Neuronal stem cell (in vitro differentiated cells): ENCODE data around the gene VPS35L.

ENCODE experiments used
- DNase-seq: peaks from one replicate; pipeline ENCODE4 v3.0.0-alpha.2; 2013; ENCODE audit warnings: low spot score
- H2AFZ ChIP-seq: one replicate; pipeline ENCODE4 v1.6.1; 2013; ENCODE audit warnings: mild to moderate bottlenecking, low read length, inconsistent platforms
- H2AK5ac ChIP-seq: 2 replicates; pipeline ENCODE4 v1.6.1; 2013; ENCODE audit warnings: low read depth, mild to moderate bottlenecking, inconsistent platforms, low read length, moderate library complexity, mixed read lengths
- H2BK120ac ChIP-seq: 2 replicates; pipeline ENCODE4 v1.6.1; 2013; ENCODE audit warnings: low read depth, mild to moderate bottlenecking, inconsistent platforms, low read length, moderate library complexity, mixed read lengths
- H2BK12ac ChIP-seq: one replicate; pipeline ENCODE4 v1.6.1; 2013; ENCODE audit warnings: low read length, inconsistent platforms
- H2BK15ac ChIP-seq: 2 replicates; pipeline ENCODE4 v1.6.1; 2013; ENCODE audit warnings: mild to moderate bottlenecking, low read length, inconsistent platforms, mixed read lengths
- H2BK5ac ChIP-seq: one replicate; pipeline ENCODE4 v1.6.1; 2013; ENCODE audit warnings: inconsistent platforms, mild to moderate bottlenecking, low read length, moderate library complexity
- H3K14ac ChIP-seq: one replicate; pipeline ENCODE4 v1.6.1; 2013; ENCODE audit warnings: low read length, inconsistent platforms
- H3K18ac ChIP-seq: 2 replicates; pipeline ENCODE4 v1.6.1; 2013; ENCODE audit warnings: low read length, inconsistent platforms
- H3K23ac ChIP-seq: 2 replicates; pipeline ENCODE4 v1.6.1; 2013; ENCODE audit warnings: low read depth, mild to moderate bottlenecking, mixed read lengths, low read length, inconsistent platforms; ENCODE audit not compliant: poor library complexity
- H3K27ac ChIP-seq: replicated peaks from 3 replicates; pipeline ENCODE4 v1.5.1; 2013; ENCODE audit warnings: low read length, inconsistent platforms
- H3K27me3 ChIP-seq, 3 experiments: 2 replicates each; pipeline ENCODE4 v1.6.1; 2013; ENCODE audit warnings: low read length in 3 of 3, mild to moderate bottlenecking in 2 of 3, inconsistent platforms in 1 of 3, low read depth in 1 of 3, mixed read lengths in 1 of 3, moderate library complexity in 1 of 3; ENCODE audit not compliant: control insufficient read depth in 3 of 3, insufficient read depth in 3 of 3
- H3K36me3 ChIP-seq, 2 donors: replicated peaks in 1 of 2; 2 replicates each; pipeline ENCODE4 v1.6.1; 2013; ENCODE audit warnings: low read length in 2 of 2; ENCODE audit not compliant: control insufficient read depth in 2 of 2, insufficient read depth in 2 of 2
- H3K4ac ChIP-seq: 2 replicates; pipeline ENCODE4 v1.6.1; 2013; ENCODE audit warnings: inconsistent platforms, mild to moderate bottlenecking, low read length, moderate library complexity
- H3K4me1 ChIP-seq, 2 donors: 1 replicate in 1 of 2; 2 replicates in 1 of 2; pipeline ENCODE4 v1.6.1; 2013; ENCODE audit warnings: low read length in 2 of 2, low read depth in 1 of 2; ENCODE audit not compliant: control insufficient read depth in 2 of 2, insufficient read depth in 1 of 2
- H3K4me2 ChIP-seq: one replicate; pipeline ENCODE4 v1.6.1; 2013; ENCODE audit warnings: mild to moderate bottlenecking, low read length, inconsistent platforms; ENCODE audit not compliant: insufficient read depth, poor library complexity, severe bottlenecking
- H3K4me3 ChIP-seq, 2 donors: 2 replicates each; pipeline ENCODE4 v1.5.1; 2013; ENCODE audit warnings: low read length in 2 of 2, mild to moderate bottlenecking in 2 of 2, inconsistent platforms in 1 of 2, moderate library complexity in 1 of 2
- H3K79me1 ChIP-seq: one replicate; pipeline ENCODE4 v1.6.1; 2013; ENCODE audit warnings: low read depth, mild to moderate bottlenecking, inconsistent platforms, low read length, moderate library complexity
- H3K9ac ChIP-seq: one replicate; pipeline ENCODE4 v1.6.1; 2013; ENCODE audit warnings: mild to moderate bottlenecking, low read depth, low read length, inconsistent platforms; ENCODE audit not compliant: poor library complexity
- H3K9me3 ChIP-seq, 2 donors: replicated peaks in 1 of 2; 2 replicates each; pipeline versions ENCODE3 to v1.6.1; 2013; ENCODE audit warnings: low read length in 2 of 2, mild to moderate bottlenecking in 2 of 2, inconsistent platforms in 1 of 2, low read depth in 1 of 2, mixed read lengths in 1 of 2, moderate library complexity in 1 of 2; ENCODE audit not compliant: control insufficient read depth in 2 of 2, insufficient read depth in 1 of 2
- H4K8ac ChIP-seq: one replicate; pipeline ENCODE4 v1.6.1; 2013; ENCODE audit warnings: low read depth, mild to moderate bottlenecking, inconsistent platforms, low read length, moderate library complexity
- H4K91ac ChIP-seq: one replicate; pipeline ENCODE4 v1.6.1; 2013; ENCODE audit warnings: low read length, low read depth, mild to moderate bottlenecking, inconsistent platforms; ENCODE audit not compliant: poor library complexity
- WGBS, 2 donors: extraction: QIAGEN DNeasy Blood & Tissue Kit; methylation state at CpG; one replicate each; pipeline ENCODE4 v1.1.7; 2013; ENCODE audit warnings: missing lambda C conversion rate in 2 of 2, mixed read lengths in 1 of 2; ENCODE audit not compliant: insufficient read length in 2 of 2, insufficient replicate concordance in 1 of 2; ENCODE audit errors: extremely low coverage in 2 of 2; 5-methylcytosine and 5-hydroxymethylcytosine counted together

VPS35L gene

DNA sequence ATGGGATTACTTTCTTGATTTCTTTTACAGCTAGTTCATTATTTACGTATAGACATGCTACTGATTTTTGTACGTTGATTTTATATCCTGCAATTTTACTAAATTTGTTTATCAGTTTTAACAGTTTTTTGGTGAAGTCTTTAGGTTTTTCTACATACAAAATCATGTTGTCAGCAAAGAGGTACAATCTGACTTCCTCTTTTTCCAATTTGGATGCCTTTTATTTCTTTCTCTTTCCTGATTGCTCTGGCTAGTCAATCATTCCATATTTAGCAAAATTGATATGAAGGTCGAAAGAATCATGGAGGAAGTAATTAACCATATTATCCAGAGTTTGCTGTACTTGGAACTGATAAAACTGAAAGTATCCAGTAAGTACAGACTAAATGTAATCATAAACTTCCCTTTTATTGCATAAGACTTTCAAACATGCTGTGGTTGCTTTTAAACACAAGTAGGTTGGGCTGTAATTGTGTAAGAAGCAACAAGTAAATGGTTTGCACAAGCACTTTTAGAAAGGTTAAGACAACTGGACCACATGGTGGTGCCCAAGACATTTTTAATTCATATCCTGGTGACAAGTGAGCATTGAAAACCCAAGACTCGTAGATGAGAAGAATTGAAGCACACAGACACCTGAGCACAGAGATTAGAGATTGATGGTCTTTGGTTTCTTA, 42.0 kb upstream of the VPS35L start:
- DNase-seq: no peak
- Histone ChIP-seq H2BK120ac (no peak overlapping the region), H3K23ac (no peak overlapping the region), H3K4me1 (no peaks in the 10 kb centered on the region), H4K91ac (no peak overlapping the region), H3K27me3 (no peaks in the 10 kb centered on the region), H3K79me1 (no peaks in the 10 kb centered on the region), H3K9ac (no peak overlapping the region), H3K4ac (no peak overlapping the region), H3K36me3 (peaks cover 4 to 93% of the 10 kb centered on the region in 2 donors), H3K9me3 (peaks cover 0 to 8% of the 10 kb centered on the region in 2 donors), H3K4me3 (no peak overlapping the region), H2BK5ac (no peak overlapping the region), H3K4me2 (no peak overlapping the region), H2AK5ac (no peak overlapping the region), H3K14ac (no peak overlapping the region), H3K18ac (no peak overlapping the region), H3K27ac (no peak overlapping the region), H2AFZ (no peak overlapping the region), H4K8ac (no peak overlapping the region), H2BK15ac (no peak overlapping the region), H2BK12ac (no peak overlapping the region)
- no CpG with 5 or more reads among the region's 4 CpGs for WGBS, 2 donors

DNA sequence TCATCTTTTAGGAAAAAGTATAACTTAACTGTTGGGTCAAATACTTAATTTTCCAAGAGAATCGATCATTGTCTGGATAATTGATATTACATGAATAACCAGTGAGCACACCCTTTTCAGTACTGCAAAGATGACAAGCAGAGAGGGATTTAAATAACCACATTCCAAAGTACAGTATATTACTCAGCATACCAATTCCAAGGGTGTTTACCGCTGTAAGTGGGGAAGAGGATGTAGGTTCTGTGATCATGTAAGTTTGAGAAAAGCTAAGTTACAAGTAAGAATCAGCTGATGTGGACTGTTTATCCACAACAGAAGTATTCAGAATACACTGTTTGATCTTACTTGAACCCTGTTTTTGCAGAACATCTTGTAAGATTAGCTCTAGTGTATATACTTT, 39.7 kb upstream of the VPS35L start:
- peaks cover 1 to 2% of the 10 kb centered on the region in 2 donors for H3K4me1 ChIP-seq
- H2AK5ac ChIP-seq: no peak overlapping the region
- no peak overlapping the region for H3K14ac ChIP-seq
- H2AFZ ChIP-seq: no peak overlapping the region
- no peak overlapping the region for H2BK5ac ChIP-seq
- H3K4me3 ChIP-seq: no peak overlapping the region
- peaks cover 4 to 82% of the 10 kb centered on the region in 2 donors for H3K36me3 ChIP-seq
- H3K23ac ChIP-seq: no peak overlapping the region
- WGBS, 2 donors: no CpG with 5 or more reads among the region's 2 CpGs
- no peak overlapping the region for H3K9ac ChIP-seq
- peaks cover 0 to 8% of the 10 kb centered on the region in 2 donors for H3K9me3 ChIP-seq
- no peak for DNase-seq
- no peak overlapping the region for H2BK12ac ChIP-seq
- no peak overlapping the region for H3K27ac ChIP-seq
- H4K8ac ChIP-seq: no peak overlapping the region
- no peaks in the 10 kb centered on the region for H3K27me3 ChIP-seq
- H2BK15ac ChIP-seq: no peak overlapping the region
- no peak overlapping the region for H3K4ac ChIP-seq
- H3K18ac ChIP-seq: no peak overlapping the region
- no peaks in the 10 kb centered on the region for H3K79me1 ChIP-seq
- H4K91ac ChIP-seq: no peak overlapping the region
- no peak overlapping the region for H2BK120ac ChIP-seq
- no peak overlapping the region for H3K4me2 ChIP-seq

DNA sequence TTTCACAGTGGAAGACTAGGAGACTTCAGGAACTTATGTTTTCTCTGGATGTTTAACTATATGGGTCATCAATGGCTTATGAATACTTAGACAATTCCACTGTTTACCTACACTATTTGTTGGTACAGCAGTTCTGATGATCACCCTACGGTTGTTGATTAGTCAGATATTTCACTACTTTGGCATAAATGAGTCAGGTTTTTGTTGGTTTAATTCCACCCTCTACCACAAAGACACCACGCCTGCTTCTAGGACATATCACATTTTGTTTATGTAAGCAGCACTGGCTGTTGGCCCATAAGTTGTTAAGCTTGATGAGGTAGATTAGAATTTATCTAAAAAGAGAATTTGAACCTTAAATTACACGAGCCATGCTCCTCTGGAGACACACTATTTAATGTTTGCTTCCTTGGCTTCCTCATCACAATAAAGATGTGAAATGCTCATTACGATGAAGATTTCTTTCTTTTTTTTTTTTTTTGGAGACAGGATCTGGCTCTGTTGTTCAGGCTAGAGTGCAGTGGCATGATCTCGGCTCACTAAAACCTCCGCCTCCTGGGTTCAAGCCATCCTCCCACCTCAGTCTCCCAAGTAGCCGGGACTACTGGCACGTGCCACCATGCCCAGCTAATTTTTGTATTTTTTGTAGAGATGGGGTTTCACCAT, 37.9 kb upstream of the VPS35L start:
- no CpG with 5 or more reads among the region's 8 CpGs for WGBS, 2 donors
- Histone ChIP-seq H2BK120ac (no peak overlapping the region), H3K4me2 (no peak overlapping the region), H3K4me3 (no peak overlapping the region), H2BK5ac (no peak overlapping the region), H3K27ac (no peak overlapping the region), H2BK15ac (no peak overlapping the region), H3K4ac (no peak overlapping the region), H3K36me3 (peaks cover 4 to 66% of the 10 kb centered on the region in 2 donors), H2AFZ (no peak overlapping the region), H2BK12ac (no peak overlapping the region), H3K4me1 (peaks cover 5% of the 10 kb centered on the region in 2 donors), H3K14ac (no peak overlapping the region), H3K9ac (no peak overlapping the region), H4K91ac (no peak overlapping the region), H3K23ac (no peak overlapping the region), H2AK5ac (no peak overlapping the region), H3K18ac (no peak overlapping the region), H4K8ac (no peak overlapping the region), H3K79me1 (peaks cover 4% of the 10 kb centered on the region), H3K27me3 (no peaks in the 10 kb centered on the region), H3K9me3 (peaks cover 0 to 8% of the 10 kb centered on the region in 2 donors)
- no peak for DNase-seq

DNA sequence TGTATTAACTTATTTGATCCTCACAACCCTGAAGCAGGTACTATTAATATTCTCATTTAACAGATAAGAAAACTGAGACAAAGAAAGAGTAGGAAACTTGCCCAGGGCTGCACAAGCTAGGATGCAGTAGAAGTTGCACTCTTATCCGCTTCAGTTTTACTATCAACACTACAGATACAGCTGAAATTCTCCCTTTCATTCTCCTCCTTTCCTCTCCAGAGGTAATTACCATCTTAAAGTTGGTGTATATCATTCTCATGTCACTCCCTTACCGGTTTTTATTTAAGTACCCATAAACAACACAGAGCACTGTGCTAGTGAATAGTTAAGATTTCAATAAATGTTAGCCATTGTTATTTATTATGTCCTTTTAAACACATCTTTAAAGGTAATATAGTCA, 37.1 kb upstream of the VPS35L start:
- no peak overlapping the region for H2BK120ac ChIP-seq
- H3K9ac ChIP-seq: no peak overlapping the region
- H4K91ac ChIP-seq: no peak overlapping the region
- no peak for DNase-seq
- H2BK12ac ChIP-seq: no peak overlapping the region
- H3K23ac ChIP-seq: no peak overlapping the region
- H3K79me1 ChIP-seq: peaks cover 4% of the 10 kb centered on the region
- no peak overlapping the region for H3K18ac ChIP-seq
- no peak overlapping the region for H4K8ac ChIP-seq
- H3K4me2 ChIP-seq: no peak overlapping the region
- H2BK5ac ChIP-seq: no peak overlapping the region
- no peaks in the 10 kb centered on the region for H3K27me3 ChIP-seq
- H2BK15ac ChIP-seq: no peak overlapping the region
- peaks cover 5% of the 10 kb centered on the region in 2 donors for H3K4me1 ChIP-seq
- no peak overlapping the region for H3K4me3 ChIP-seq
- no CpG with 5 or more reads among the region's 2 CpGs for WGBS, 2 donors
- H3K27ac ChIP-seq: no peak overlapping the region
- H2AK5ac ChIP-seq: no peak overlapping the region
- no peak overlapping the region for H3K4ac ChIP-seq
- H3K9me3 ChIP-seq: peaks cover 0 to 7% of the 10 kb centered on the region in 2 donors
- H3K36me3 ChIP-seq: peaks cover 3 to 58% of the 10 kb centered on the region in 2 donors
- H3K14ac ChIP-seq: no peak overlapping the region
- H2AFZ ChIP-seq: no peak overlapping the region
